Measurements from ENCODE around the gene SBF1.
A peak's percentile ranks its signal among the peaks of the same experiment; 100 is the strongest.
"Not testable (repeated sequence)": the region's sequence is repeated elsewhere in the genome, so short reads cannot be mapped to it uniquely, and the experiment has no call there.

Gene SBF1, protein sequence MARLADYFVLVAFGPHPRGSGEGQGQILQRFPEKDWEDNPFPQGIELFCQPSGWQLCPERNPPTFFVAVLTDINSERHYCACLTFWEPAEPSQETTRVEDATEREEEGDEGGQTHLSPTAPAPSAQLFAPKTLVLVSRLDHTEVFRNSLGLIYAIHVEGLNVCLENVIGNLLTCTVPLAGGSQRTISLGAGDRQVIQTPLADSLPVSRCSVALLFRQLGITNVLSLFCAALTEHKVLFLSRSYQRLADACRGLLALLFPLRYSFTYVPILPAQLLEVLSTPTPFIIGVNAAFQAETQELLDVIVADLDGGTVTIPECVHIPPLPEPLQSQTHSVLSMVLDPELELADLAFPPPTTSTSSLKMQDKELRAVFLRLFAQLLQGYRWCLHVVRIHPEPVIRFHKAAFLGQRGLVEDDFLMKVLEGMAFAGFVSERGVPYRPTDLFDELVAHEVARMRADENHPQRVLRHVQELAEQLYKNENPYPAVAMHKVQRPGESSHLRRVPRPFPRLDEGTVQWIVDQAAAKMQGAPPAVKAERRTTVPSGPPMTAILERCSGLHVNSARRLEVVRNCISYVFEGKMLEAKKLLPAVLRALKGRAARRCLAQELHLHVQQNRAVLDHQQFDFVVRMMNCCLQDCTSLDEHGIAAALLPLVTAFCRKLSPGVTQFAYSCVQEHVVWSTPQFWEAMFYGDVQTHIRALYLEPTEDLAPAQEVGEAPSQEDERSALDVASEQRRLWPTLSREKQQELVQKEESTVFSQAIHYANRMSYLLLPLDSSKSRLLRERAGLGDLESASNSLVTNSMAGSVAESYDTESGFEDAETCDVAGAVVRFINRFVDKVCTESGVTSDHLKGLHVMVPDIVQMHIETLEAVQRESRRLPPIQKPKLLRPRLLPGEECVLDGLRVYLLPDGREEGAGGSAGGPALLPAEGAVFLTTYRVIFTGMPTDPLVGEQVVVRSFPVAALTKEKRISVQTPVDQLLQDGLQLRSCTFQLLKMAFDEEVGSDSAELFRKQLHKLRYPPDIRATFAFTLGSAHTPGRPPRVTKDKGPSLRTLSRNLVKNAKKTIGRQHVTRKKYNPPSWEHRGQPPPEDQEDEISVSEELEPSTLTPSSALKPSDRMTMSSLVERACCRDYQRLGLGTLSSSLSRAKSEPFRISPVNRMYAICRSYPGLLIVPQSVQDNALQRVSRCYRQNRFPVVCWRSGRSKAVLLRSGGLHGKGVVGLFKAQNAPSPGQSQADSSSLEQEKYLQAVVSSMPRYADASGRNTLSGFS (N-terminal part only)

GRCh38 chr22:50474710-50475651 is at the start of gene SBF1:
TSS of gene SBF1 (minus strand) at chr22:50475035. CDS start at chr22:50474840, 195 bp downstream.
- peak; percentile 40 for DNase-seq (ENCODE audit: low read depth)

- DNase-seq (ENCODE audit: low read depth) = no peak
Observed at GRCh38 chr22:50523806-50524675, 49.2 kb upstream of the SBF1 start.

DNA sequence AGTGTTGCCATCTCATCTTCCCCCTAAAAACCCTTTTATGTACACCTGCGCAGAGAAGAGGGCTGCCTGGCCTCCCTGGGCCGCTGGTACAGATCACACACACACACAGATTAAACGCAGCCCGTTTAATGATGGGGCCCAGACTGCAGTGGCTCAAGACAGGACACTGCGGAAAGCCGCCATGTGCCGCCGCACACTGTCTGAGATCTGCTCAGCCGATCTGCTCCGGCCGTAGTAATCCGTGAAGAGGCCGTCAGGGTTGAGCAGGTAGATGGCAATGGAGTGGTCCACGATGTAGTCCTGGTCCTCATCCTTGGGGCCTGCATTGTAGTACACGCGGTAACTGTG is 48.6 kb upstream of the SBF1 start:
- DNase-seq (ENCODE audit: low read depth) = no peak

DNA sequence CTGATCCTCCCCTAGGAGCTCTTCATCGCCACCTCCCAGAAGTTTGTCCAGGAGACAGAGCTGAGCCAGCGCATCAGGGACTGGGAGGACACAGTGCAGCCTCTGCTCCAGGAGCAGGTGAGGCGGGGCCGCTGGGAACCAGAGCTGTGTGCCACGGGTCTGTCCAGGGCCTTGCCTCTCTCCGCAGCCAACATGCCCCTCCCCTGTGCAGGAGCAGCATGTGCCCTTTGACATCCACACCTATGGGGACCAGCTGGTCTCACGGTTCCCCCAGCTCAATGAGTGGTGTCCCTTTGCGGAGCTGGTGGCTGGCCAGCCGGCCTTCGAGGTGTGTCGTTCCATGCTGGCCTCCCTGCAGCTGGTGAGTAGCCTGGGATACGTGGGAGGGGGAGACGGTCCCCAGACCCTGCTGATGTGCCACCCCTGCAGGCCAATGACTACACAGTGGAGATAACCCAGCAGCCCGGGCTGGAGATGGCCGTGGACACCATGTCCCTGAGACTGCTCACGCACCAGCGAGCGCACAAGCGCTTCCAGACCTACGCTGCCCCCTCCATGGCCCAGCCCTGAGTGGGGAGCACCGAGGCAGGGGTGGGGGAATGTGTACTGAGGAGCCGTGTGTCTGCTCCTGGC is 48.1 kb upstream of the SBF1 start:
- no peak for DNase-seq (ENCODE audit: low read depth)

- DNase-seq (ENCODE audit: low read depth) = no peak
Observed at GRCh38 chr22:50522208-50522805, 47.5 kb upstream of the SBF1 start.

GRCh38 chr22:50521710-50522109 is 46.9 kb upstream of the SBF1 start:
- no peak for DNase-seq (ENCODE audit: low read depth)

GRCh38 chr22:50520826-50521453 is 46.1 kb upstream of the SBF1 start:
- DNase-seq (ENCODE audit: low read depth) = no peak

DNA sequence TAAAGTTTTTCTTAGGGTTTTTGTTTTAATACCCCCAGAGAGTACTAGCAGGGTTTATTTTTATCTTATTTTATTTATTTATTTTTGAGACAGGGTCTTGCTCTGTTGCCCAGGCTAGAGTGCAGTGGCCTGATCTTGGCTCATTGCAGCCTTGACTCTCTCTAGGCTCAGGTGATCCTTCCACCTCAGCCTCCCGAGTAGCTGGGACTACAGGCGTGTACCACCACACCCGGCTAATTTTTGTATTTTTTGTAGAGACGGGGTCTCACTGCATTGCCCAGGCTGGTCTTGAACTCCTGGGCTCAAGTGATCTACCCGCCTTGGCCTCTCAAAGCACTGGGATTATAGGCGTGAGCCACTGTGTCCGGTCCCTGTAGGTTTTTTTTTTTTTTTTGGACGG is 45.3 kb upstream of the SBF1 start:
- not testable (repeated sequence) for DNase-seq (ENCODE audit: low read depth)

- DNase-seq (ENCODE audit: low read depth) = no peak
Observed at GRCh38 chr22:50519151-50519550, 44.3 kb upstream of the SBF1 start.

DNA sequence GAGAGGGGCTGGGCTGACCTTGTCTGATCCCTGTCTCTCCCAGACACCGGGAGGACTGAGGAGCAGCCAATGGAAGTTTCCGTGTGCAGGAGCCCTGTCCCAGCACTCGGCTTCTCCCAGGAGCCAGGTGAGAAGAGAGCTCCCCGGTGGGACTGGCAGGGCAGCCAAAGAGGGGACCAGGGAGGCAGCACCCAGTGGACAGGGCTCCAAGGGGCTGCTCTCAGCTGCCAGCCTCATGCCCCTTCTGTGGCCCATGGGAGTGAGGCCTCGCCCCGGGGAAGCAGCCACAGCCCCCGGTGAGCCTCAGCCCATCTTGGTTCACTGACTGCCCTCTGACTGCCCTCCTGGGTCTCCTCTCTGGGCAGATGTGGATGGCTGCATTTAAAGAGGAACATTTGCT is 43.8 kb upstream of the SBF1 start:
- no peak for DNase-seq (ENCODE audit: low read depth)

GRCh38 chr22:50517495-50518260 is 42.8 kb upstream of the SBF1 start:
- DNase-seq (ENCODE audit: low read depth) = no peak

GRCh38 chr22:50516891-50517290 is 42.1 kb upstream of the SBF1 start:
- DNase-seq (ENCODE audit: low read depth) = no peak

- no peak for DNase-seq (ENCODE audit: low read depth)
Observed at GRCh38 chr22:50516068-50516467, 41.2 kb upstream of the SBF1 start.

- no peak for DNase-seq (ENCODE audit: low read depth)
Observed at GRCh38 chr22:50513175-50513574, 38.3 kb upstream of the SBF1 start.

- DNase-seq (ENCODE audit: low read depth) = no peak
Observed at GRCh38 chr22:50508897-50509296, 34.1 kb upstream of the SBF1 start.

DNA sequence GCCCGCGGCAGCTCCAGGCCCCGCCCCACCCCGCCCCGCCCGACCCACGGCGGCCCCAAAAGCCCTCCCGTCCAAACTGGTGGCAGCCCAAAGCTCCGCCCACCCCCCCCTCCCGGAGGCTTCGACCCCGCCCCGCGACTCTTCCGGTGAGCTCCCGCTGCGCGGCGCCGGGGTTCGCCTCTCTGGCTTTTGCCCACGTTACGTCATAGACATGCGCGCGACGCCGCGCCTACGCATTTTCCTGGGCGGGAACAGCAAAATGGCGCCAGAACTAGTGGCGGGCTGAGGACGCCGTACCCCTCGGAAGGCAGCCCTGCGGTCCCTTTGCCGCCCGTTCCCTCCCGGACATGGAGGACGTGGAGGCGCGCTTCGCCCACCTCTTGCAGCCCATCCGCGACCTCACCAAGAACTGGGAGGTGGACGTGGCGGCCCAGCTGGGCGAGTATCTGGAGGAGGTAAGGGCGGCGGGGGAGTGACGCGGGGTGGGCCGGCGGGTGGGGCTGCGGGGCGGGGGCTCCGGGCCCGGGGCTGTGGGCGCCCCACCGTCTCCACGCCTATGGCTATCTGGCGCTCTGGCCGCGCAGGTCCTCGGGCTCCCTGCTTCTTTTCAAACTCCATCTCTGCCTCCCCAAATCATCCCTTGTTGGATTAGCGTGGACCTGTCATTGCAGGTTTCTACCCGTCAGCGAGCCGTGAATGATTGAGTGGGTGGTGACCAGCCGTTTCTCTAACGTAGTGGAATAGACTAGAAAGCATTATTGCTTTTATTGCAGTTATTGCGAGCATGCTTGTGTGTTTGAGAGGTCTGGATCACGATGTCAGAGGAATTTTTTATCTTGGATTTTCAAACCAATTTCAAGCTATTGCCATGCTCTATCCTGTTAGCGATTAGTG is 33.4 kb upstream of the SBF1 start, which contains the start of gene NCAPH2:
Gene NCAPH2 (plus strand): TSS at position 234 of the 894 bp plus-strand sequence. CDS start 114 bp downstream, at position 348.
- peak; percentile 72 for DNase-seq (ENCODE audit: low read depth)

Data from non-pigmented ciliary epithelial cell (primary cell).